ENCODE results near the gene PEX10. TPM values are rescaled to one million over a fixed set of nuclear protein-coding genes. Genes with fewer than 3 reads are reported as not detected.

PEX10 gene
- total RNA-seq, 1 donor from 2014 or later: 33.4 TPM

GRCh38 chr1:2403273-2403672, 9.1 kb downstream of the PEX10 start:
- DNase-seq: no peak

- no peak for DNase-seq
These were observed 9.9 kb downstream of the PEX10 start for GRCh38 chr1:2402420-2402819.

GRCh38 chr1:2400950-2401649, 11.3 kb downstream of the PEX10 start:
- no peak for DNase-seq

- DNase-seq: no peak
These were observed 11.8 kb downstream of the PEX10 start for GRCh38 chr1:2400576-2400909.

GRCh38 chr1:2399890-2400575, 12.3 kb downstream of the PEX10 start:
- no peak for DNase-seq

GRCh38 chr1:2398871-2399270, 13.5 kb downstream of the PEX10 start:
- DNase-seq: no peak

GRCh38 chr1:2397007-2397679, 15.2 kb downstream of the PEX10 start:
- DNase-seq: no peak

- no peak for DNase-seq
These were observed 15.9 kb downstream of the PEX10 start for GRCh38 chr1:2396476-2396875.

GRCh38 chr1:2396059-2396458, 16.3 kb downstream of the PEX10 start:
- no peak for DNase-seq

GRCh38 chr1:2395245-2395644, 17.1 kb downstream of the PEX10 start:
- DNase-seq: no peak

- DNase-seq: no peak
These were observed 17.6 kb downstream of the PEX10 start for GRCh38 chr1:2394761-2395160.

- DNase-seq: no peak
These were observed 18.1 kb downstream of the PEX10 start for GRCh38 chr1:2394220-2394619.

- DNase-seq: no peak
These were observed 18.9 kb downstream of the PEX10 start for GRCh38 chr1:2393471-2393877.

GRCh38 chr1:2392686-2393085, 19.7 kb downstream of the PEX10 start:
- peak; percentile 22 for DNase-seq

GRCh38 chr1:2391931-2392509, 20.3 kb downstream of the PEX10 start:
- peak; percentile 31 for DNase-seq

GRCh38 chr1:2391041-2391930, 21.1 kb downstream of the PEX10 start, which contains the start of the genes MORN1 and RER1:
Gene MORN1, minus strand, starts transcription at chr1:2391554. Its CDS starts 21 bp downstream, at chr1:2391533.
Gene RER1, plus strand, starts transcription at chr1:2391841. Its CDS starts 3,950 bp downstream, at chr1:2395791.
- DNase-seq: peak; percentile 99

- no peak for DNase-seq
These were observed 22.7 kb downstream of the PEX10 start for GRCh38 chr1:2389644-2390043.

- no peak for DNase-seq
These were observed 24.1 kb downstream of the PEX10 start for GRCh38 chr1:2388004-2388913.

- no peak for DNase-seq
These were observed 25.4 kb downstream of the PEX10 start for GRCh38 chr1:2386636-2387611.

All from dermis blood vessel endothelial cell (primary cell).